ENCODE measurements around the gene POLR1A. TPM values are rescaled to one million over a fixed set of nuclear protein-coding genes. Genes with fewer than 3 reads are reported as not detected.

Gene POLR1A
- total and polyA plus RNA-seq, 2 of the 8 experiments (the other 6 are each of a cell fraction or from before 2014, with no cell fraction given), result 8.9 to 58.1 TPM

DNA sequence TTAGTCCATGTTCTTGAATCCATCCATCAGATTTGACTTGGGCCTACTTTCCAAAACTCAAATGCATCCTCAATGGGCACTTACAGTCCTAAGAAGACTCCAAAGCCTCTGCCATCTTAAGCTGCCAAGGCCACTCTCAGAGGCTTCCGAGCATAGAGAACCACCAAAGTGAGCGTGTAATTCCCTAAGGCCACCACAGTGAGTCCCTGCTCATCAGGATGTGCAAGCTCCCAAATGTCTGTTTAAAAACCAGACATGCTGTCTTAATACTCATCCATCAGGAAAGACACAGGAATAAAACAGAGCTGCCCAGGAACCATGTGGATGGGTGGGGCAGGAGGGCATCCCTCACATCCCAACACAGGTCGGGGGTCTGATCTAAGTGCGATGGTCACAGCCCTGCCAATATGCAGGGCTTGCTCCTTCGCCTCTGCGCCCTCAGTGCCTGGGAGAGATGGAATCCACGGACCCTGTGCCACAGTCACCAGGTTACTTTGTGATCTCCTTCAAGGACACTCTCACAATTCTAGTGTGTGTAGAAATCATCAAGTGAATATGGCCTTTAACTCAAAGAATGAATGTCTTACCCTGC, 80.4 kb downstream of the POLR1A start:
- H3K18ac ChIP-seq (ENCODE audit: extremely low read depth, low read length), result no peak overlapping the region
- no peak overlapping the region for H3K9ac ChIP-seq (replicated peaks in 1 of 4; ENCODE audit: extremely low read depth in 1 of 4, low read depth in 3 of 4, low read length in 3 of 4)
- H3K56ac ChIP-seq (replicated peaks; ENCODE audit: insufficient read length, low read depth, low read length), result no peak overlapping the region
- no peak overlapping the region for H3K4me2 ChIP-seq (ENCODE audit: insufficient read depth in 1 of 2, low read depth in 2 of 2, low read length in 2 of 2)
- no peak overlapping the region for H3K4me3 ChIP-seq (ENCODE audit: extremely low read depth in 1 of 4, insufficient read depth in 2 of 4, low read depth in 3 of 4, low read length in 4 of 4)
- peaks cover 21 to 45% (median 38%) of the 10 kb centered on the region in 4 experiments for H3K36me3 ChIP-seq (ENCODE audit: control insufficient read depth in 2 of 4, insufficient read depth in 4 of 4, low read length in 3 of 4)
- no peak overlapping the region for H2BK12ac ChIP-seq (ENCODE audit: low read depth, low read length)
- no peaks in the 10 kb centered on the region for H3K4me1 ChIP-seq (replicated peaks in 1 of 4; ENCODE audit: control insufficient read depth in 3 of 4, insufficient read depth in 4 of 4, low read length in 3 of 4)
- FAIRE-seq (no peak), DNase-seq (ENCODE audit: low read depth in 1 of 2, low spot score in 2 of 2) (no peak)
- no peak overlapping the region for H2BK5ac ChIP-seq (ENCODE audit: low read depth, low read length)
- no peaks in the 10 kb centered on the region for H3K9me3 ChIP-seq (ENCODE audit: insufficient read depth in 2 of 2, low read depth in 1 of 2, low read length in 1 of 2)
- POLR2A ChIA-PET (ENCODE audit: partially characterized antibody), result interaction anchor here (0.8 to 1.2 kb wide), 2 partner anchors 10 to 11 kb away, joined by 3 to 4 read pairs; no protein-coding TSS in a partner anchor
- H4K8ac ChIP-seq (ENCODE audit: extremely low read depth, insufficient read depth, low read length), result no peak overlapping the region
- H4K91ac ChIP-seq (replicated peaks; ENCODE audit: insufficient read length, low read length), result no peak overlapping the region
- TF ChIP-seq KDM1A (IDR thresholded peaks at IDR 0.05; ENCODE audit: borderline replicate concordance, low read length) (no peak), RAD21 (IDR thresholded peaks at IDR 0.05 in 1 of 2, conservative IDR thresholded peaks at IDR 0.05 in 1 of 2; ENCODE audit: low read depth in 2 of 2, low read length in 2 of 2) (peak; percentile 9 to 26; a peak in 3 of 4 replicates)
- TF ChIP-seq, protein P1, sequence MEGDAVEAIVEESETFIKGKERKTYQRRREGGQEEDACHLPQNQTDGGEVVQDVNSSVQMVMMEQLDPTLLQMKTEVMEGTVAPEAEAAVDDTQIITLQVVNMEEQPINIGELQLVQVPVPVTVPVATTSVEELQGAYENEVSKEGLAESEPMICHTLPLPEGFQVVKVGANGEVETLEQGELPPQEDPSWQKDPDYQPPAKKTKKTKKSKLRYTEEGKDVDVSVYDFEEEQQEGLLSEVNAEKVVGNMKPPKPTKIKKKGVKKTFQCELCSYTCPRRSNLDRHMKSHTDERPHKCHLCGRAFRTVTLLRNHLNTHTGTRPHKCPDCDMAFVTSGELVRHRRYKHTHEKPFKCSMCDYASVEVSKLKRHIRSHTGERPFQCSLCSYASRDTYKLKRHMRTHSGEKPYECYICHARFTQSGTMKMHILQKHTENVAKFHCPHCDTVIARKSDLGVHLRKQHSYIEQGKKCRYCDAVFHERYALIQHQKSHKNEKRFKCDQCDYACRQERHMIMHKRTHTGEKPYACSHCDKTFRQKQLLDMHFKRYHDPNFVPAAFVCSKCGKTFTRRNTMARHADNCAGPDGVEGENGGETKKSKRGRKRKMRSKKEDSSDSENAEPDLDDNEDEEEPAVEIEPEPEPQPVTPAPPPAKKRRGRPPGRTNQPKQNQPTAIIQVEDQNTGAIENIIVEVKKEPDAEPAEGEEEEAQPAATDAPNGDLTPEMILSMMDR (IDR thresholded peaks at IDR 0.05; ENCODE audit: control extremely low read depth in 1 of 3, insufficient read depth in 1 of 3, low read depth in 1 of 3, low read length in 3 of 3), result peak in 2 of 3 experiments; percentile 19 to 36; a peak in 1 of 4 replicates
- 86% methylated on average over 7 of the region's 7 CpGs; no CpG with 5 or more reads in 1 of the 2 experiments for WGBS, 2 experiments (ENCODE audit: extremely low coverage in 1 of 2, insufficient coverage in 1 of 2, insufficient read length in 1 of 2, insufficient replicate concordance in 2 of 2, low coverage in 1 of 2, low lambda C conversion rate in 2 of 2, missing lambda C conversion rate in 1 of 2)
- no peak overlapping the region for H2BK120ac ChIP-seq (replicated peaks; ENCODE audit: low read depth, low read length)
- H3K23ac ChIP-seq (ENCODE audit: insufficient read length), result no peak overlapping the region
- H2BK15ac ChIP-seq (ENCODE audit: low read length), result no peak overlapping the region
- H3K23me2 ChIP-seq (ENCODE audit: low read depth, low read length), result no peaks in the 10 kb centered on the region
- H2BK20ac ChIP-seq (ENCODE audit: low read length), result no peak overlapping the region
- CTCF ChIA-PET (ENCODE audit: partially characterized antibody), result interaction anchor here (0.6 to 2.7 kb wide), 9 partner anchors 11 to 197 kb away, joined by 3 to 18 read pairs (median 6); no protein-coding TSS in a partner anchor
- no peaks in the 10 kb centered on the region for H3K79me1 ChIP-seq (ENCODE audit: low read depth, low read length)
- no peak overlapping the region for H3K4ac ChIP-seq (replicated peaks; ENCODE audit: insufficient read length, low read depth, low read length)
- no peak overlapping the region for H2AFZ ChIP-seq (ENCODE audit: low read length)
- H4K5ac ChIP-seq (ENCODE audit: insufficient read length, low read depth, low read length), result no peak overlapping the region
- no peak overlapping the region for H3K14ac ChIP-seq (ENCODE audit: insufficient read length)
- no peak overlapping the region for H2AK5ac ChIP-seq (ENCODE audit: low read depth, low read length)
- no peaks in the 10 kb centered on the region for H3K27me3 ChIP-seq (replicated peaks in 1 of 4; ENCODE audit: control insufficient read depth in 3 of 4, extremely low read depth in 1 of 4, insufficient read depth in 3 of 4, low read length in 3 of 4)
- no peaks in the 10 kb centered on the region for H3K79me2 ChIP-seq (ENCODE audit: control insufficient read depth in 1 of 2, insufficient read depth in 2 of 2, low read length in 2 of 2)
- H4K20me1 ChIP-seq (replicated peaks in 1 of 2; ENCODE audit: control insufficient read depth in 1 of 2, insufficient read depth in 2 of 2, low read length in 2 of 2), result peaks cover 3 to 5% of the 10 kb centered on the region in 2 experiments
- H3K27ac ChIP-seq (ENCODE audit: low read depth, low read length), result no peak overlapping the region

All from H1 (cell line).